Trophoblast cell (in vitro differentiated cells and primary cell): ENCODE measurements around the gene TCP11L2.
A peak's percentile ranks its signal among the peaks of the same experiment; 100 is the strongest.

Source experiments
- DNase-seq, 2 donors: peaks; one replicate each; pipeline ENCODE4 v3.0.0-alpha.2; 2016
- H2AFZ ChIP-seq: 2 replicates; pipeline ENCODE4 v1.6.1; 2013; ENCODE audit warnings: low read length, moderate library complexity, mild to moderate bottlenecking; ENCODE audit not compliant: insufficient read depth, poor library complexity
- H2AK5ac ChIP-seq: 2 replicates; pipeline ENCODE4 v1.6.1; 2013; ENCODE audit warnings: mild to moderate bottlenecking, low read length
- H2BK120ac ChIP-seq: 2 replicates; pipeline ENCODE4 v1.6.1; 2013; ENCODE audit warnings: low read length, mild to moderate bottlenecking, moderate library complexity; ENCODE audit not compliant: insufficient read depth, poor library complexity
- H2BK12ac ChIP-seq: 2 replicates; pipeline ENCODE4 v1.6.1; 2013; ENCODE audit warnings: mild to moderate bottlenecking, low read length, moderate library complexity
- H2BK5ac ChIP-seq: 2 replicates; pipeline ENCODE4 v1.6.1; 2013; ENCODE audit warnings: low read length, low read depth, moderate library complexity, mild to moderate bottlenecking; ENCODE audit not compliant: poor library complexity
- H3K14ac ChIP-seq: 2 replicates; pipeline ENCODE4 v1.6.1; 2013; ENCODE audit warnings: mild to moderate bottlenecking, low read length
- H3K18ac ChIP-seq: 2 replicates; pipeline ENCODE4 v1.6.1; 2013; ENCODE audit warnings: mild to moderate bottlenecking, low read length
- H3K23ac ChIP-seq: 2 replicates; pipeline ENCODE4 v1.6.1; 2013; ENCODE audit warnings: low read length
- H3K27ac ChIP-seq: 2 replicates; pipeline ENCODE4 v1.5.1; 2013; ENCODE audit warnings: low read depth, mild to moderate bottlenecking, inconsistent platforms, low read length, moderate library complexity
- H3K27me3 ChIP-seq: 2 replicates; pipeline ENCODE4 v1.6.1; 2013; ENCODE audit warnings: inconsistent platforms, mild to moderate bottlenecking, low read length, moderate library complexity; ENCODE audit not compliant: insufficient read depth
- H3K36me3 ChIP-seq, 2 experiments: 1 replicate in 1 of 2; 2 replicates in 1 of 2; pipeline ENCODE4 v1.6.1; 2013; ENCODE audit warnings: low read length in 2 of 2, mild to moderate bottlenecking in 2 of 2, moderate library complexity in 1 of 2; ENCODE audit not compliant: insufficient read depth in 2 of 2, control insufficient read depth in 1 of 2
- H3K4ac ChIP-seq: 2 replicates; pipeline ENCODE4 v1.6.1; 2013; ENCODE audit warnings: low read depth, mild to moderate bottlenecking, low read length, moderate library complexity
- H3K4me1 ChIP-seq, 2 experiments: 1 replicate in 1 of 2; 2 replicates in 1 of 2; pipeline ENCODE4 v1.6.1; 2013; ENCODE audit warnings: low read length in 2 of 2, mild to moderate bottlenecking in 2 of 2, moderate library complexity in 1 of 2; ENCODE audit not compliant: insufficient read depth in 2 of 2, control insufficient read depth in 1 of 2
- H3K4me2 ChIP-seq: 2 replicates; pipeline ENCODE4 v1.6.1; 2013; ENCODE audit warnings: inconsistent platforms, mild to moderate bottlenecking, low read length, moderate library complexity
- H3K4me3 ChIP-seq: 2 replicates; pipeline ENCODE4 v1.5.1; 2013; ENCODE audit warnings: mild to moderate bottlenecking, low read depth, low read length, inconsistent platforms
- H3K79me1 ChIP-seq: one replicate; pipeline ENCODE4 v1.6.1; 2013; ENCODE audit warnings: low read length
- H3K79me2 ChIP-seq: 2 replicates; pipeline ENCODE4 v1.6.1; 2013; ENCODE audit warnings: low read length, mild to moderate bottlenecking; ENCODE audit not compliant: control insufficient read depth, insufficient read depth, poor library complexity
- H3K9ac ChIP-seq: 2 replicates; pipeline ENCODE4 v1.6.1; 2013; ENCODE audit warnings: mild to moderate bottlenecking, low read length
- H3K9me3 ChIP-seq: 2 replicates; pipeline ENCODE4 v1.6.1; 2013; ENCODE audit warnings: low read depth, mild to moderate bottlenecking, control low read depth, inconsistent platforms, low read length; ENCODE audit not compliant: insufficient read depth
- H4K12ac ChIP-seq: 2 replicates; pipeline ENCODE4 v1.6.1; 2013; ENCODE audit warnings: low read depth, mild to moderate bottlenecking, low read length, moderate library complexity
- H4K8ac ChIP-seq: 2 replicates; pipeline ENCODE4 v1.6.1; 2013; ENCODE audit warnings: low read depth, mild to moderate bottlenecking, low read length, moderate library complexity
- H4K91ac ChIP-seq: one replicate; pipeline ENCODE4 v1.6.1; 2013; ENCODE audit warnings: low read depth, mild to moderate bottlenecking, low read length, moderate library complexity
- whole genome bisulfite sequencing: extraction: QIAGEN DNeasy Blood & Tissue Kit; methylation state at CpG from one replicate; pipeline ENCODE4 v1.1.7; 2013; ENCODE audit warnings: missing lambda C conversion rate; ENCODE audit not compliant: insufficient read length, insufficient coverage; ENCODE audit errors: extremely low coverage; 5-methylcytosine and 5-hydroxymethylcytosine counted together

TCP11L2 gene

DNA sequence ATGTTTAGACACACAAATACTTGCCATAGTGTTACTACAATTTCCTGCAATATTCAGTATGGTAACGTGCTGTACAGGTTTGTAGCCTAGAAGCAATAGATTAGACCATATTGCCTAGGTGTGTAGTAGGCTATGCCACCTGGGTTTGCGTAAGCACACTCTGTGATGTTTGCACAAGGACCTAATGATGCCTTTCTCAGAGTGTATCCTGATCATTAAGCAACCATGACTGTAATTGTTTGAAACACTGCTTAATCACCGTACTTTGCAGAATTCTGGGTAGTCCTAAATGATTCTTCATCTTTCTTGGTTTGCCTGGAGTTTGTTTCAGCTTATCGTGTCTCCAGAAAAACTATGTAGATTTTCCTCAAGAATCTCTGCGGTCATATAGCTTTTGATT is 11.2 kb upstream of the TCP11L2 start:
- DNase-seq, result no peak
- Histone ChIP-seq H3K4me3 (no peak overlapping the region), H3K79me2 (no peaks in the 10 kb centered on the region), H2AFZ (no peak overlapping the region), H3K23ac (no peak overlapping the region), H3K9ac (no peak overlapping the region), H3K4me2 (no peak overlapping the region), H2BK12ac (no peak overlapping the region), H3K36me3 (no peaks in the 10 kb centered on the region), H3K27ac (no peak overlapping the region), H3K9me3 (no peaks in the 10 kb centered on the region), H3K79me1 (no peaks in the 10 kb centered on the region), H3K27me3 (no peaks in the 10 kb centered on the region), H4K12ac (no peak overlapping the region), H4K91ac (no peak overlapping the region), H2AK5ac (no peak overlapping the region), H3K4me1 (no peaks in the 10 kb centered on the region), H2BK120ac (no peak overlapping the region), H4K8ac (no peak overlapping the region), H3K4ac (no peak overlapping the region), H3K18ac (no peak overlapping the region), H3K14ac (no peak overlapping the region), H2BK5ac (no peak overlapping the region)
- no CpG with 5 or more reads among the region's 5 CpGs for WGBS

DNA sequence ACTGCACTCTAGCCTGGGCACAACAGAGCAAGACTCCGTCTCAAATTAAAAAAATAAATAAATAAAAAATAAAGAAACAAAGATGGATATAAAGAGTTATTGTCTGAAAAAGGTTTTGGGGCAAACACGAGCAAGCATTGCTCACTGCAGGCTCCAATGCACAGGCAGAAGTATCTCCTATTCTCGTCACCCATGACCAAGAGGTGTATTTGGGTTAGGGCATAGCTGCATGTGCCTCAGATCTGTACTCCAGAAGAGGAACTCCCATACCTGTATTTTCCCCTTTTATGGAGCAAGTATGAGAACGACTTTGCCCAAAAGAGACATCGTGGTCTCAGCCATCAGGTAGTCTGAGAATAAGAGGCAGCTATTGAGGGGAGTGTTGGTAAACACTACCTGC is 10.2 kb upstream of the TCP11L2 start:
- H3K9ac ChIP-seq, result no peak overlapping the region
- no peak overlapping the region for H3K4ac ChIP-seq
- no peaks in the 10 kb centered on the region for H3K36me3 ChIP-seq
- H3K27me3 ChIP-seq, result no peaks in the 10 kb centered on the region
- no peak overlapping the region for H3K4me2 ChIP-seq
- no peak overlapping the region for H4K91ac ChIP-seq
- no peak overlapping the region for H3K4me3 ChIP-seq
- no peaks in the 10 kb centered on the region for H3K4me1 ChIP-seq
- no peak overlapping the region for H2AK5ac ChIP-seq
- no peak overlapping the region for H3K14ac ChIP-seq
- DNase-seq, result no peak
- no peak overlapping the region for H2BK120ac ChIP-seq
- H2BK12ac ChIP-seq, result no peak overlapping the region
- no peak overlapping the region for H2AFZ ChIP-seq
- H3K27ac ChIP-seq, result no peak overlapping the region
- WGBS, result no CpG with 5 or more reads among the region's 5 CpGs
- H4K8ac ChIP-seq, result no peak overlapping the region
- no peak overlapping the region for H2BK5ac ChIP-seq
- no peaks in the 10 kb centered on the region for H3K9me3 ChIP-seq
- H3K79me1 ChIP-seq, result no peaks in the 10 kb centered on the region
- H4K12ac ChIP-seq, result no peak overlapping the region
- H3K23ac ChIP-seq, result no peak overlapping the region
- H3K18ac ChIP-seq, result no peak overlapping the region
- no peaks in the 10 kb centered on the region for H3K79me2 ChIP-seq

DNA sequence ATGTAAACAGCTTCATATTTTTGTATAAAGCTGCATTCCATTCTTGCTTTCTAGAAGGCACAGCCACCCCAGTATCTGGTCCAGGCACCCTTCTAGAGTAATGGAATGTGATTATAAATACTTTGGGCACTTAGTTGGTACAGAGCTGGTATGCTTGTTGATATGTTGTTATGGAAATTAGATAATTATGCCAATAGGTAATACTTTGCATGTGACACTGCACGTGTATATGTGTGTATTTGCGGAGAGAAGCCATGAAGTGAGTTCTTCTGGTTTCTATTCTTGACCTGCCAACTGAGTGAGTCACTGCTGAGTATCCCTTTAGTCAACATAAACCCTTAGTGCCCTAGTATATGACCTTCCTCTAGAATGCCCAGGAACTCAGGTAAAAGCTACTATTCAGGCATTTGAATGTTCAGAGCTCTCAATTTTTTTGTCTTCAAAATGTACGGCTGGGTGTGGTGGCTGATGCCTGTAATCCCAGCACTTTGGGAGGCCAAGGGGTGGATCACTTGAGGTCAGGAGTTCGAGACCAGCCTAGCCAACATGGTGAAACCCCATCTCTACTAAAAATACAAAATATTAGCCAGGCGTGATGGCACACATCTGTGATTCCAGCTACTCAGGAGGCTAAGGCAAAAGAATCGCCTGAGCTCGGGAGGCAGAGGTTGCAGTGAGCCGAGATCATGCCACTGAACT is 6.2 kb upstream of the TCP11L2 start:
- no CpG with 5 or more reads among the region's 8 CpGs for WGBS
- H3K4me1 ChIP-seq, result no peaks in the 10 kb centered on the region

DNA sequence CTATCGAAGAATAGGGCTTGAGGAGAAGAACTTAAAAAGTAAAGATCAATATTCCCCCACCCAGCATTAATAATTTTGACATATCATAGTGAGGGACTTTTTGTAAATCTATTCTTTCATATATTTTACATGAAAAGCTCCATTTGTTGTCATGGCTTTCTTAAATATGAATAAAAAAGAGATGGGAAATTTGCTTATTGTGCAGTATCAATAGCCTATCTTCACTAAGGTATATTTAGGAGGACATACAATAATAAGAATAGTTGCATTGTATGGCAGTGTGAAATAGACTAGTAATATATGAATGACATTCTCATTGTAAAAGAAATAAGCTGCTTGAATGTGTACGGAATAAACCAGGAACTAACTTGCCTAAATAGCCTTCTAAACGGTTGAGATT is 5.5 kb upstream of the TCP11L2 start:
- Histone ChIP-seq H4K91ac (no peak overlapping the region), H3K9ac (no peak overlapping the region), H2AFZ (no peak overlapping the region), H3K9me3 (no peaks in the 10 kb centered on the region), H3K79me1 (peaks cover 3% of the 10 kb centered on the region), H3K14ac (no peak overlapping the region), H3K23ac (no peak overlapping the region), H3K36me3 (no peaks in the 10 kb centered on the region), H2BK120ac (no peak overlapping the region), H2BK5ac (no peak overlapping the region), H2BK12ac (no peak overlapping the region), H2AK5ac (no peak overlapping the region), H3K4me2 (no peak overlapping the region), H3K4ac (no peak overlapping the region), H3K79me2 (peaks cover 2% of the 10 kb centered on the region), H4K8ac (no peak overlapping the region), H3K4me3 (no peak overlapping the region), H3K27me3 (no peaks in the 10 kb centered on the region), H3K4me1 (peaks cover 3 to 5% of the 10 kb centered on the region in 2 experiments), H4K12ac (no peak overlapping the region), H3K18ac (no peak overlapping the region), H3K27ac (no peak overlapping the region)
- WGBS, result no CpG with 5 or more reads among the region's 3 CpGs
- no peak for DNase-seq

More for the DNA sequence above, 6.2 kb upstream of the TCP11L2 start:
- Histone ChIP-seq H4K8ac (no peak overlapping the region), H3K36me3 (no peaks in the 10 kb centered on the region), H4K91ac (no peak overlapping the region), H3K14ac (no peak overlapping the region), H2AFZ (no peak overlapping the region), H3K79me2 (no peaks in the 10 kb centered on the region), H3K79me1 (no peaks in the 10 kb centered on the region), H2BK5ac (no peak overlapping the region), H3K27me3 (no peaks in the 10 kb centered on the region), H3K4me3 (no peak overlapping the region), H2BK12ac (no peak overlapping the region), H3K4me2 (no peak overlapping the region), H4K12ac (no peak overlapping the region), H2AK5ac (no peak overlapping the region), H3K9ac (no peak overlapping the region), H3K4ac (no peak overlapping the region), H3K9me3 (no peaks in the 10 kb centered on the region), H3K18ac (no peak overlapping the region), H3K23ac (no peak overlapping the region), H3K27ac (no peak overlapping the region), H2BK120ac (no peak overlapping the region)
- peak in 1 of 2 donors; percentile 66 for DNase-seq
